Left lung (tissue), 10 donors: ENCODE results near the gene DYNLT3. TPM values are rescaled to one million over a fixed set of nuclear protein-coding genes. Genes with fewer than 3 reads are reported as not detected.

Experiments
- ATAC-seq: fragments of 200-7000 bp; cut with Tn5 transposase; one replicate; pipeline ENCODE4 v1.9.1; 2020; ENCODE audit warnings: moderate library complexity
- DNase-seq, 4 donors: peaks; one replicate each; pipeline ENCODE4 v3.0.0-alpha.2; 2013 to 2020
- H3K27ac ChIP-seq, 2 donors: fragments of 200-600 bp; sonication (generic) in 1 of 2; one replicate each; pipeline versions ENCODE4 v1.5.0 to v1.8.0; 2020 to 2021
- H3K27me3 ChIP-seq, 2 donors: fragments of 200-600 bp; sonication (generic) in 1 of 2; one replicate each; pipeline versions ENCODE4 v1.5.0 to v1.8.0; 2020 to 2021
- H3K36me3 ChIP-seq, 2 donors: fragments of 200-600 bp; sonication (generic) in 1 of 2; one replicate each; pipeline versions ENCODE4 v1.5.0 to v1.8.0; 2020 to 2021
- H3K4me1 ChIP-seq, 2 donors: fragments of 200-600 bp; one replicate each; pipeline ENCODE4 v1.8.0; 2021
- H3K4me3 ChIP-seq, 2 donors: fragments of 200-600 bp; sonication (generic) in 1 of 2; one replicate each; pipeline versions ENCODE4 v1.5.0 to v1.8.0; 2020 to 2021; ENCODE audit warnings: mild to moderate bottlenecking in 1 of 2
- H3K9me3 ChIP-seq, 2 donors: fragments of 200-600 bp; sonication (generic) in 1 of 2; one replicate each; pipeline versions ENCODE4 v1.5.0 to v1.8.0; 2020 to 2021
- CTCF ChIP-seq, 2 donors: fragments of 200-600 bp; sonication (generic) in 1 of 2; IDR thresholded peaks; one replicate each; pipeline versions ENCODE4 v1.5.0 to v1.8.0; 2021; ENCODE audit warnings: antibody characterized with exemption in 2 of 2
- intact Hi-C, 2 donors: fragments of 100-400 bp; cut with DNase I; formaldehyde crosslinking; loops; one replicate each; pipeline versions ENCODE4 v1.11.2 to v1.14.2; 2022
- polyA plus RNA-seq, 6 donors: library from polyadenylated mRNA; unstranded; fragments of 120-200 nt; gene quantifications; one replicate each; pipeline ENCODE4 v1.2.1, GENCODE V29; 2013; ENCODE audit not compliant: insufficient read length in 6 of 6
- total RNA-seq, 2 donors: library from RNA; stranded (reverse); fragmentation: NEBNext Ultra II Directional; extraction: Animal tissue kit (Norgen Biotek cat#: 25700); gene quantifications; one replicate each; pipeline ENCODE4 v1.2.1, GENCODE V29; 2021
- donor health status: DM: no; HTN: yes; CAD: no.
- donor health status: DM: no; HTN: no; CAD: no.

The DYNLT3 gene
- total and polyA plus RNA-seq, 8 donors = 25.9 to 37.9 (median 34.9) TPM

DNA sequence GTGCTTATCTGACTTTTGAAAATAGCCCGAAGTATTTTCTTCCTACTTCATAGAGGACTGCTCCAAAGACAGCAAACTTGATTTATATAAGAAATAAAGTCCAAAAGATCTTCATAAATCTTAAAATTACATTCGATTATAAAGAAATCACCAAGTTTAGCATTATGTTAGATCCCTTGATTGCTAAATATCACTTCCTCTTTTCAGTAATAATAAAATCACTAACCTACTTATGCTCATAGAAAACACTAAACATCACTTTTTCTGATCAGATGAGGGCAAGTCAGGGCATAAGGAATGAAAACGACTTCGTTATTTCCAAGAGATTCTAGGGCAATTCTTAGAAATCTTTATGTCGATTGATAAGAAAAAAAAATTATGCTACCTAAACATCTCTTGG is 32.0 kb downstream of the DYNLT3 start:
- intact Hi-C loops = no loop called here
- no peaks in the 10 kb centered on the region for H3K27me3 ChIP-seq
- peaks cover 0 to 33% of the 10 kb centered on the region in 2 donors for H3K4me1 ChIP-seq
- H3K27ac ChIP-seq = peak overlapping the region in 1 of 2 donors; percentile 41
- peaks cover 0 to 2% of the 10 kb centered on the region in 2 donors for H3K36me3 ChIP-seq
- H3K9me3 ChIP-seq = no peaks in the 10 kb centered on the region
- no peak overlapping the region for H3K4me3 ChIP-seq
- no peak for DNase-seq
- TF ChIP-seq CTCF (IDR thresholded peaks at IDR 0.05) = no peak
- no peak for ATAC-seq

GRCh38 chrX:37813570-37813969 is 33.8 kb downstream of the DYNLT3 start:
- DNase-seq (no peak), ATAC-seq (no peak)
- peaks cover 0 to 38% of the 10 kb centered on the region in 2 donors for H3K4me1 ChIP-seq
- H3K4me3 ChIP-seq = no peak overlapping the region
- H3K27ac ChIP-seq = peak overlapping the region in 1 of 2 donors; percentile 75
- H3K27me3 ChIP-seq = no peaks in the 10 kb centered on the region
- intact Hi-C loops = no loop called here
- no peaks in the 10 kb centered on the region for H3K9me3 ChIP-seq
- TF ChIP-seq CTCF (IDR thresholded peaks at IDR 0.05) = no peak
- peaks cover 0 to 13% of the 10 kb centered on the region in 2 donors for H3K36me3 ChIP-seq

- H3K27me3 ChIP-seq = no peaks in the 10 kb centered on the region
- no peak overlapping the region for H3K4me3 ChIP-seq
- no peaks in the 10 kb centered on the region for H3K9me3 ChIP-seq
- peaks cover 0 to 13% of the 10 kb centered on the region in 2 donors for H3K36me3 ChIP-seq
- peak overlapping the region in 1 of 2 donors; percentile 75 for H3K27ac ChIP-seq
- intact Hi-C loops = no loop called here
- TF ChIP-seq CTCF (IDR thresholded peaks at IDR 0.05) = no peak
- ATAC-seq (peak; percentile 26), DNase-seq (no peak)
- peaks cover 0 to 38% of the 10 kb centered on the region in 2 donors for H3K4me1 ChIP-seq
Observed at GRCh38 chrX:37812110-37812509, 35.3 kb downstream of the DYNLT3 start.

- Histone ChIP-seq H3K27ac (peak overlapping the region in 1 of 2 donors; percentile 75), H3K4me1 (peaks cover 0 to 37% of the 10 kb centered on the region in 2 donors), H3K4me3 (no peak overlapping the region), H3K27me3 (no peaks in the 10 kb centered on the region), H3K36me3 (peaks cover 0 to 25% of the 10 kb centered on the region in 2 donors), H3K9me3 (no peaks in the 10 kb centered on the region)
- DNase-seq (no peak), ATAC-seq (no peak)
- intact Hi-C loops = no loop called here
- TF ChIP-seq CTCF (IDR thresholded peaks at IDR 0.05) = no peak
Observed at GRCh38 chrX:37809970-37810369, 37.4 kb downstream of the DYNLT3 start.

DNA sequence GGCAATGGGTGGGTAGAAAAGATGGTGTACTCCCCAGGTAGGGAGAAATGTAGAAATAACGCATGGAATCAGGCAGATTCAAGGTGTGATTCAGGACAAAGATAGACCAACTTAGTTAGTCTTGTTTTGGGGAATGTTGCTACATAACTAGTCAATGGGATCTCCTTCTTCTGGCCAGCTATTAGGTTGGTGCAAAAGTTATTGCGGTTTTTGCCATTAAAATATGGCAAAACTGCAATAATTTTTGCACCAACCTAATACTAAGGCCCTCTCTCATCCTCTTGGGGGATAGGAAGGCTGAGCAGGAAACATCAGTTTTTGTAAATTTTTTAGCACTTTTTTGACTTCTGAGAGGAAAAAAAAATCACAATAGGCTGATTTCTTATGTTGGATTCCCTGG is 44.3 kb downstream of the DYNLT3 start:
- Histone ChIP-seq H3K4me3 (no peak overlapping the region), H3K27ac (peak overlapping the region in 1 of 2 donors; percentile 67), H3K36me3 (peaks cover 0 to 26% of the 10 kb centered on the region in 2 donors), H3K4me1 (peaks cover 0 to 21% of the 10 kb centered on the region in 2 donors), H3K9me3 (no peaks in the 10 kb centered on the region), H3K27me3 (no peaks in the 10 kb centered on the region)
- ATAC-seq = no peak
- no peak for TF ChIP-seq CTCF (IDR thresholded peaks at IDR 0.05)
- no peak for DNase-seq
- intact Hi-C loops = no loop called here
